GM12892 (cell line): ENCODE measurements around the gene UFC1.

Source experiments
- DNase-seq: peaks from one replicate; pipeline ENCODE4 v3.0.0; 2011; ENCODE audit not compliant: insufficient read length
- FAIRE-seq: peaks from 2 replicates; lab custom pipeline; 2011; peaks lifted over from hg19 to GRCh38; lab: Jason Lieb, UNC
- POLR2A ChIP-seq: IDR thresholded peaks from 2 replicates; pipeline ENCODE4 v1.6.1; 2011; ENCODE audit warnings: low read depth, low read length, control low read depth
- POLR2AphosphoS5 ChIP-seq: IDR thresholded peaks from 2 replicates; pipeline ENCODE4 v1.6.1; 2011; ENCODE audit warnings: low read depth, low read length, control low read depth
- TAF1 ChIP-seq: IDR thresholded peaks from 2 replicates; pipeline ENCODE4 v1.6.1; 2011; ENCODE audit warnings: low read depth, mild to moderate bottlenecking, control low read depth, low read length, borderline replicate concordance

Gene UFC1

DNA sequence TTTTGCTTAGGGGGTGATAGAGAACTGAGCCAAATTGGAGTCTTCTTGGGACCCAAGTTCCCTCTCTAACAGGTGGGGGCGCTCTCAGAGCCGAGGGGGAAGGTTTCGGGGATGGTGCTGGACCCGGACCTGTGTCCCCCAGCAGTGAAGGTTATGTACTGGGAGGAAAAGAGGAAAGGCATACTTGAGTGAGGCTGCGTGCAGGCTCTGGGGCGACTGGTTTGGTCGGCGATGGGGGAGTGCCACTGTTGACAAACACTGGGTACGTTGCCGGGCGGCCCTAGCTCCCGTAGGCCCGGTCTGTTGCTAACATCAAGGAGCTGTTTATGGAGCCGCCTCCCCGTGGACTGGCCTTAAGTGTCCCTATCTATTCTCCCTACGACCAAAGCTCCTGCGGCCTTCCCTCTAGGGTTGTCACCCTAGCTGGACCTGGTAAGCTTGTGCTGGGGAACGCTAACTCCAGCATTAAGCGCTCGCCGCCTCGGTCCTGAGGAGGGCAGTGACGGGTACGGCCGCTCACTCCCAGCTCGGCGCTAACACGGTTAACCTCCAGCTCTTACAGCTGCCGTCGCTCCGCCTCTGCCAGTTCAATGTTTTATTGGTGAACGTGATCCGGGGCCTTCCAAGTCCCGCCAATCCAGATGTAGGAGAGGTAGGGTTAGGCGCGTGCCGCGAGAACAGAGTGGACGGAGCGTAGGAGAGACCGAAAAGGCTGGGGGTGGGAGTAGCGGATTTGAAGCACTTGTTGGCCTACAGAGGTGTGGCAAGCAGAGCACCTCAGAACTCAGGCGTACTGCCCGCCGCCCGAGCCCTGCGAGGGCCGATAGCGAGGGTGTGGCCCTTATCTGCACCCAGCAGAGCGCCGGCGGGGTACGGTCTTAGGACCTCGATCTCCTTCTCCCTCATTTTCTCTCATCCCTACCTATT lies 12.2 kb downstream of the UFC1 start, which contains the start of gene PPOX:
PPOX (plus strand) TSS at position 685 of the 927 bp plus-strand sequence. CDS start 422 bp downstream, outside the sequence.
- peak; percentile 86 for DNase-seq
- TF ChIP-seq POLR2AphosphoS5 (peak; percentile 88), TAF1 (peak; percentile 29; the same call in 1 of the 2 replicates), POLR2A (peak; percentile 94)
- peak; percentile 97 for FAIRE-seq

- FAIRE-seq: no peak
Measured at GRCh38 chr1:161166669-161167548, 13.1 kb downstream of the UFC1 start.

DNA sequence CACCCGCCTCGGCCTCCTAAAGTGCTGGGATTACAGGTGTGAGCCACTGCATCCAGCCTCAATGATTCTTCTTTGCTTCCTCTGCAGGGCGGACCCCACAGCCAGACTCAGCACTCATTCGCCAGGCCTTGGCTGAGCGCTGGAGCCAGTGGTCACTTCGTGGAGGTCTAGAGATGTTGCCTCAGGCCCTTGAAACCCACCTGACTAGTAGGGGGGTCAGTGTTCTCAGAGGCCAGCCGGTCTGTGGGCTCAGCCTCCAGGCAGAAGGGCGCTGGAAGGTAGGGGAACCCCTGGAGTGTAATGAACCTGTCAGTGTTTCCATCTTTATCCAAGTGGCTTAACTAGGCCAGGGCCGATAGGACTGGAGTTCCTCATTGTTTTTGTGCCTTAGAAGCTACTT lies 15.1 kb downstream of the UFC1 start:
- TF ChIP-seq TAF1 (no peak), POLR2AphosphoS5 (no peak), POLR2A (no peak)
- FAIRE-seq: no peak
- DNase-seq: no peak

More at GRCh38 chr1:161166669-161167548, 13.1 kb downstream of the UFC1 start:
- TF ChIP-seq POLR2AphosphoS5: no peak
- no peak for TF ChIP-seq POLR2A
- TF ChIP-seq TAF1: no peak
- no peak for DNase-seq

GRCh38 chr1:161171191-161171590 lies 17.4 kb downstream of the UFC1 start:
- TF ChIP-seq TAF1 (no peak), POLR2AphosphoS5 (no peak), POLR2A (no peak)
- DNase-seq: no peak
- FAIRE-seq: no peak

- TF ChIP-seq POLR2AphosphoS5 (no peak), TAF1 (no peak), POLR2A (no peak)
- DNase-seq (no peak), FAIRE-seq (no peak)
Measured at GRCh38 chr1:161171696-161172095, 17.9 kb downstream of the UFC1 start.

GRCh38 chr1:161172349-161172748 lies 18.6 kb downstream of the UFC1 start:
- FAIRE-seq (no peak), DNase-seq (no peak)
- TF ChIP-seq POLR2A: no peak

DNA sequence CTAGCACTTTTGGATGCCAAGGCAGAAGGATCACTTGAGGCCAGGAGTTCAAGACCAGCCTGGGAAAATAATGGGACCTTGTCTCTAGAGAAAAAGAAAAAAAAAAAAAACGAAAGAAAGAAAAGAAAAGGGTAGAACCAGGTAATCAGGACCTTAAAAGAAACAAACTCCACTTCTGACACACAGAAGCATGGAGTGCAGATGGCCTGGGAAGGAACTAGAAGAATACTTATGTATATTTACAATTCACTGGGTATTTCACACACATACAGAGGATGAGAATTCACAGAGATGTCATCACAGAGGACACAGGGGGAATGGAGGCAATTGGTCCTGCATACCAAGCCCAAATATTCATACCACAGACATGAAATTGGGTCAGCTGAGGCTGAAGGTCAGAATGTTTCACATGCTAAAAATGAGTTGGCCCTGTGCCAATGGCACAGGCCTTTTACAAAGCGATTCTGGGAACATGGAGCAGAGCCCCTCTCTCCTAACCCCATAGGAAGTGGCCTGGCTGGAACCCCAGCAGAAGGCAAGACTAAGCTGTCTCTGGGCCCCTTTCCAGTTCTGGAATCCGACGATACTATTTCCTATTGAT lies 19.1 kb downstream of the UFC1 start:
- TF ChIP-seq TAF1 (no peak), POLR2A (no peak), POLR2AphosphoS5 (no peak)
- FAIRE-seq (no peak), DNase-seq (no peak)

- DNase-seq: no peak
- no peak for FAIRE-seq
- TF ChIP-seq TAF1 (no peak), POLR2AphosphoS5 (no peak), POLR2A (no peak)
Measured at GRCh38 chr1:161173711-161174110, 19.9 kb downstream of the UFC1 start.

GRCh38 chr1:161174911-161175310 lies 21.1 kb downstream of the UFC1 start:
- FAIRE-seq: no peak
- no peak for DNase-seq
- no peak for TF ChIP-seq POLR2A

DNA sequence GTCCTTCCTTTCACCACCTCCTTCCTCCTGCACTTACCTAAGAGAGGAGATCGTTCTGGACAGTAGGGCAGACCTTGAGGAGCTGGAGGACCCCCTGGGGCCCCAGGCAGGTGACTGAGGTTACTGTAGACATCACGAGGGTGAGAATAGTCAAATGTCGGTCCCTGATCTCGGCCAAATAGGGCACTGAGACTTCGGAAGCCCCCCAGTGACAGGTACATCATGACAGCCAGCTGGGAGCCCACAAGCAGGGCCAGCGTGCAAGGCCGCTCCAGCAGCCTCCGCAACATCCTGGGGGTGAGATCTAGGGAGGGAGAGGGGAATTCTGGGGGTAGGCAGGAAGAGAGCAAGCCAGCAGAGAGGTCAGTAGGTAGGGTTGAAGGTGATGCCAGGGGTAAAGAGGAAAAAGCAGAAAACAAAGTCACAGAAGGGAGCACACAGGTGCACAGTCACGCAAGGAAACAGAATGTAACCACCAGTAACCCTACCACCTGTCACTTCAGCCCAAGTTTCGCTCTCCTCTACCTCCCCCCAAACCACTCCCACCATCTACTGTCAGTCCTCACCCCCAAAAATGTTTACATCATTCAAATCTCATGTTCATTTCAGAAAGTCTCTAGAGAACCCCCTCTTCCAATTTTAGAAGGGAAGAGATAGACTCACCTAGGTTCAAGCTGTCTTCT lies 22.1 kb downstream of the UFC1 start:
- TF ChIP-seq POLR2A (no peak), TAF1 (no peak), POLR2AphosphoS5 (no peak)
- FAIRE-seq (no peak), DNase-seq (no peak)
